Liver (tissue), 9 donors: ENCODE data around the gene SLC45A1. TPM values are rescaled to one million over a fixed set of nuclear protein-coding genes. Genes with fewer than 3 reads are reported as not detected.

Experiments
- DNase-seq: peaks from one replicate; pipeline ENCODE4 v3.0.0-alpha.2; 2017; ENCODE audit warnings: low spot score
- H3K27ac ChIP-seq, 2 donors: one replicate each; pipeline ENCODE4 v1.7.0; 2013; ENCODE audit warnings: inconsistent platforms in 2 of 2, low read length in 2 of 2, control low read depth in 1 of 2, low read depth in 1 of 2, mild to moderate bottlenecking in 1 of 2
- H3K27me3 ChIP-seq, 4 donors: one replicate each; pipeline versions ENCODE4 v1.6.1 to v1.7.0; 2013; ENCODE audit warnings: low read length in 3 of 4, inconsistent platforms in 1 of 4, mild to moderate bottlenecking in 1 of 4, moderate library complexity in 1 of 4; ENCODE audit not compliant: control insufficient read depth in 4 of 4, insufficient read depth in 4 of 4
- H3K36me3 ChIP-seq, 4 donors: one replicate each; pipeline versions ENCODE4 v1.6.1 to v1.7.0; 2013; ENCODE audit warnings: low read length in 3 of 4, mild to moderate bottlenecking in 3 of 4, low read depth in 1 of 4, moderate library complexity in 1 of 4; ENCODE audit not compliant: control insufficient read depth in 4 of 4, insufficient read depth in 3 of 4
- H3K4me1 ChIP-seq, 4 donors: one replicate each; pipeline versions ENCODE4 v1.6.1 to v1.7.0; 2013; ENCODE audit warnings: low read length in 3 of 4, mild to moderate bottlenecking in 3 of 4, moderate library complexity in 1 of 4; ENCODE audit not compliant: control insufficient read depth in 4 of 4, insufficient read depth in 4 of 4
- H3K4me3 ChIP-seq, 3 donors: one replicate each; pipeline versions ENCODE4 v1.6.1 to v1.7.0; 2013; ENCODE audit warnings: low read length in 3 of 3, control low read depth in 1 of 3, low read depth in 1 of 3, mild to moderate bottlenecking in 1 of 3
- H3K9ac ChIP-seq, 2 donors: one replicate each; pipeline ENCODE4 v1.7.0; 2013; ENCODE audit warnings: low read length in 2 of 2, mild to moderate bottlenecking in 2 of 2, moderate library complexity in 2 of 2, control low read depth in 1 of 2, low read depth in 1 of 2
- H3K9me3 ChIP-seq, 4 donors: one replicate each; pipeline versions ENCODE4 v1.6.1 to v1.7.0; 2013; ENCODE audit warnings: low read length in 3 of 4; ENCODE audit not compliant: control insufficient read depth in 4 of 4
- ATF3 ChIP-seq: IDR thresholded peaks from 2 replicates; pipeline ENCODE4 v1.6.1; 2016; ENCODE audit warnings: antibody characterized with exemption
- CTCF ChIP-seq: fragments of 150-350 bp; IDR thresholded peaks from 2 replicates; pipeline ENCODE4 v1.5.1; 2017; ENCODE audit warnings: improper control_type of control experiment, low read depth, low read length; ENCODE audit not compliant: missing input control
- EGR1 ChIP-seq, 2 donors: IDR thresholded peaks; 2 replicates each; pipeline ENCODE4 v1.6.1; 2016 to 2018; ENCODE audit warnings: antibody characterized with exemption in 2 of 2, low read depth in 2 of 2
- FOXA1 ChIP-seq: IDR thresholded peaks from 2 replicates; pipeline ENCODE4 v1.6.1; 2016; ENCODE audit warnings: antibody characterized with exemption
- GABPA ChIP-seq, 2 donors: IDR thresholded peaks in 1 of 2; conservative IDR thresholded peaks in 1 of 2; 2 replicates each; pipeline ENCODE4 v1.6.1; 2016; ENCODE audit warnings: antibody characterized with exemption in 2 of 2, mild to moderate bottlenecking in 1 of 2, moderate library complexity in 1 of 2
- HNF4G ChIP-seq: IDR thresholded peaks from 2 replicates; pipeline ENCODE4 v1.6.1; 2016; ENCODE audit warnings: antibody characterized with exemption
- JUND ChIP-seq, 2 donors: IDR thresholded peaks; 2 replicates each; pipeline ENCODE4 v1.6.1; 2016; ENCODE audit warnings: antibody characterized with exemption in 2 of 2
- MAX ChIP-seq: IDR thresholded peaks from 2 replicates; pipeline ENCODE4 v1.6.1; 2016; ENCODE audit warnings: antibody characterized with exemption
- NR2F2 ChIP-seq: IDR thresholded peaks from 2 replicates; pipeline ENCODE4 v1.6.1; 2016; ENCODE audit warnings: antibody characterized with exemption
- RAD21 ChIP-seq, 2 donors: IDR thresholded peaks; 2 replicates each; pipeline ENCODE4 v1.6.1; 2016; ENCODE audit warnings: antibody characterized with exemption in 2 of 2, mild to moderate bottlenecking in 2 of 2
- REST ChIP-seq: IDR thresholded peaks from 2 replicates; pipeline ENCODE4 v1.6.1; 2016; ENCODE audit warnings: antibody characterized with exemption, mild to moderate bottlenecking
- RXRA ChIP-seq, 2 donors: IDR thresholded peaks; 2 replicates each; pipeline ENCODE4 v1.6.1; 2017 to 2018; ENCODE audit warnings: antibody characterized with exemption in 2 of 2, mild to moderate bottlenecking in 1 of 2
- SP1 ChIP-seq: IDR thresholded peaks from 2 replicates; pipeline ENCODE4 v1.6.1; 2018; ENCODE audit warnings: antibody characterized with exemption, mild to moderate bottlenecking
- TAF1 ChIP-seq: conservative IDR thresholded peaks from 2 replicates; pipeline ENCODE4 v1.6.1; 2016; ENCODE audit warnings: antibody characterized with exemption, mild to moderate bottlenecking
- YY1 ChIP-seq: IDR thresholded peaks from 2 replicates; pipeline ENCODE4 v1.6.1; 2016; ENCODE audit warnings: antibody characterized with exemption, mild to moderate bottlenecking
- ZBTB33 ChIP-seq: IDR thresholded peaks from 2 replicates; pipeline ENCODE4 v1.6.1; 2016; ENCODE audit warnings: antibody characterized with exemption
- WGBS: extraction: QIAGEN DNeasy Blood & Tissue Kit; methylation state at CpG from one replicate; pipeline ENCODE4 v1.1.7; 2013; 5-methylcytosine and 5-hydroxymethylcytosine counted together
- polyA plus RNA-seq, 2 donors: library from polyadenylated mRNA; stranded (reverse) in 1 of 2; unstranded in 1 of 2; fragments of 200-250 nt in 1 of 2; fragments of >200 nt in 1 of 2; fragmentation: Nextera tagmentation in 1 of 2; extraction: Ambion mirVana in 1 of 2; gene quantifications; one replicate each; pipeline versions ENCODE4 v1.2.1 to v1.2.3, GENCODE V29; 2013 to 2015
- total RNA-seq, 2 donors: library from RNA; depleted of rRNA; stranded (reverse); fragments of >200 nt; gene quantifications; one replicate each; pipeline ENCODE4 v1.2.3, GENCODE V29; 2014
- donor health status: healthy.
- donor health status: healthy.
- donor health status: healthy.
- donor health status: healthy.
- donor health status: healthy.

Gene SLC45A1
- total and polyA plus RNA-seq, 4 donors: 0.08 to 0.29 (median 0.14) TPM; not detected in 1

- no peak for DNase-seq
- 95% methylated on average over 44 of the region's 44 CpGs for WGBS
- TF ChIP-seq JUND (IDR thresholded peaks at IDR 0.05): no peak
- TF ChIP-seq FOXA1: no peak
- no peak for TF ChIP-seq MAX
- TF ChIP-seq ZBTB33: no peak
- TF ChIP-seq YY1: no peak
- TF ChIP-seq NR2F2: no peak
- TF ChIP-seq REST: no peak
- TF ChIP-seq TAF1: no peak
- no peak for TF ChIP-seq HNF4G
- no peak for TF ChIP-seq CTCF
- no peak for TF ChIP-seq RXRA (IDR thresholded peaks at IDR 0.05)
- TF ChIP-seq GABPA (IDR thresholded peaks at IDR 0.05 in 1 of 2, conservative IDR thresholded peaks at IDR 0.05 in 1 of 2): no peak
- no peak for TF ChIP-seq RAD21 (IDR thresholded peaks at IDR 0.05)
- TF ChIP-seq EGR1 (IDR thresholded peaks at IDR 0.05; ENCODE audit: low read depth in 2 of 2): no peak
- TF ChIP-seq SP1: no peak
- no peak for TF ChIP-seq ATF3
- H3K36me3 ChIP-seq: peaks cover 39 to 68% (median 54%) of the 10 kb centered on the region in 4 donors
- H3K27me3 ChIP-seq: no peaks in the 10 kb centered on the region
- no peak overlapping the region for H3K27ac ChIP-seq
- peaks cover 3 to 21% (median 14%) of the 10 kb centered on the region in 4 donors for H3K4me1 ChIP-seq
- H3K4me3 ChIP-seq: no peak overlapping the region
- no peak overlapping the region for H3K9ac ChIP-seq
- H3K9me3 ChIP-seq: no peaks in the 10 kb centered on the region
Measured at GRCh38 chr1:8359617-8360481, 41.9 kb downstream of the SLC45A1 start.
